Measurements from ENCODE around the gene SSNA1.

SSNA1 gene

GRCh38 chr9:137223078-137223970, 34.8 kb downstream of the SSNA1 start:
- DNase-seq = peak; percentile 98

GRCh38 chr9:137224830-137225694, 36.6 kb downstream of the SSNA1 start, which contains the start of gene CYSRT1:
Gene CYSRT1 (plus strand): TSS chr9:137225174. CDS start chr9:137225622, 448 bp downstream.
- no peak for DNase-seq

GRCh38 chr9:137225699-137226331, 37.3 kb downstream of the SSNA1 start:
- no peak for DNase-seq

GRCh38 chr9:137226338-137227053, 38.0 kb downstream of the SSNA1 start:
- DNase-seq = no peak

- peak; percentile 92 for DNase-seq
These were observed 38.8 kb downstream of the SSNA1 start, which contains the start of gene RNF224 for GRCh38 chr9:137227054-137227852. Gene RNF224 (plus strand): TSS chr9:137227502. CDS start chr9:137228336, 834 bp downstream.

- DNase-seq = no peak
These were observed 39.5 kb downstream of the SSNA1 start for GRCh38 chr9:137227853-137228505.

- no peak for DNase-seq
These were observed 40.1 kb downstream of the SSNA1 start for GRCh38 chr9:137228506-137228967.

GRCh38 chr9:137228968-137229896, 40.8 kb downstream of the SSNA1 start:
- DNase-seq = no peak

GRCh38 chr9:137229903-137230704, 41.6 kb downstream of the SSNA1 start:
- no peak for DNase-seq

- no peak for DNase-seq
These were observed 42.4 kb downstream of the SSNA1 start, which contains the start of gene SLC34A3 for GRCh38 chr9:137230705-137231371. Gene SLC34A3 (plus strand): TSS chr9:137230901. CDS start chr9:137231703, 802 bp downstream.

- DNase-seq = no peak
These were observed 43.0 kb downstream of the SSNA1 start for GRCh38 chr9:137231372-137232039.

- no peak for DNase-seq
These were observed 43.6 kb downstream of the SSNA1 start for GRCh38 chr9:137232101-137232500.

GRCh38 chr9:137232510-137232909, 44.0 kb downstream of the SSNA1 start:
- no peak for DNase-seq

GRCh38 chr9:137233143-137233980, 44.9 kb downstream of the SSNA1 start:
- DNase-seq = no peak

- DNase-seq = no peak
These were observed 45.7 kb downstream of the SSNA1 start for GRCh38 chr9:137234055-137234697.
